Measurements from ENCODE around the gene ARHGAP22.

Gene ARHGAP22

GRCh38 chr10:48464871-48465736 is 139.8 kb downstream of the ARHGAP22 start:
- no peak for DNase-seq (ENCODE audit: low spot score)

GRCh38 chr10:48464121-48464870 is 140.6 kb downstream of the ARHGAP22 start:
- no peak for DNase-seq (ENCODE audit: low spot score)

- peak; percentile 60 for DNase-seq (ENCODE audit: low spot score)
Measured at GRCh38 chr10:48463318-48464003, 141.4 kb downstream of the ARHGAP22 start.

DNA sequence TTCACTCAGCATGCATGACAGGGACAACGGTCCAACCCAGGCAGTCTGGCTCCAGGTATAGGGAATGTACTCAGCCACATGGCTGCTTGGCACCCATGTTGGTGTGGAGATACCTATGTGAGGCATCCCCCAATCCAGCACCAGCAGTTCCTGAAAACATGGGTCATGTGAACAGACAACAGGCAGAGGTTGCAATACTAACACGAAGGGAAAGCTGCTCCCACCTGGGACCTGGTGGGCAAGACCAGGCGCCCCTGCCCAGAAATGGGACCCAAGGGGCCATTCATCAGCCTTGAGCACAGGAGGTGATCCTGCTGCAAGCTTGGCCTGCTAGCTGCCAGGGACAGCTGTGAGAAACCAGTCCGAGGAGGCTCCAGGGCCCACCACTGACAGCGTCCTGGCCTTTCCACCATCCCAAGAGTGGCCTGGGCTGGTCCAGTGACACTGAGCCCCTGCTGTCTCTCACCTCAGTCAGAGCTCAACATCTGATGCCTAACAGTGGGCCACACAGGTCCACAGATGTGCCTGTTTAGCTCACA is 142.3 kb downstream of the ARHGAP22 start:
- no peak for DNase-seq (ENCODE audit: low spot score)

- no peak for DNase-seq (ENCODE audit: low spot score)
Measured at GRCh38 chr10:48461623-48462481, 143.0 kb downstream of the ARHGAP22 start.

DNA sequence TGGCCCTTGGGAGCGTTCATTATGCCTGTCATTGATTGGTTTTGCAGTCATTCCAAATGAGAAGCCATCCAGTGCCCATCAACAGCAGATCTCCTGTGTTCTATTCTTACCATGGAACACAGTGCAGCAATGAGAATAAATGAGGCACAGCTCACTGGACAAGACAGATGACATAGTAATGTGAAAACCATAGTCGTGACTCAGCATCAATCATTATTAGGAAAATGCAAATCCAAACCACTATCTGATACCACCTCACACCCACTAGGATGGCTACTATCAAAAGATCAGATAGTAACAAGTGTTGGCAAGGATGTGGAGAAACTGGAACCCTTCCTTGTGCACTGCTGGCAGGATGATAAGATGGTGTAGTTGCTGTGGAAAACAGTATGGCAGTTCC is 144.7 kb downstream of the ARHGAP22 start:
- DNase-seq (ENCODE audit: low spot score) = no peak

DNA sequence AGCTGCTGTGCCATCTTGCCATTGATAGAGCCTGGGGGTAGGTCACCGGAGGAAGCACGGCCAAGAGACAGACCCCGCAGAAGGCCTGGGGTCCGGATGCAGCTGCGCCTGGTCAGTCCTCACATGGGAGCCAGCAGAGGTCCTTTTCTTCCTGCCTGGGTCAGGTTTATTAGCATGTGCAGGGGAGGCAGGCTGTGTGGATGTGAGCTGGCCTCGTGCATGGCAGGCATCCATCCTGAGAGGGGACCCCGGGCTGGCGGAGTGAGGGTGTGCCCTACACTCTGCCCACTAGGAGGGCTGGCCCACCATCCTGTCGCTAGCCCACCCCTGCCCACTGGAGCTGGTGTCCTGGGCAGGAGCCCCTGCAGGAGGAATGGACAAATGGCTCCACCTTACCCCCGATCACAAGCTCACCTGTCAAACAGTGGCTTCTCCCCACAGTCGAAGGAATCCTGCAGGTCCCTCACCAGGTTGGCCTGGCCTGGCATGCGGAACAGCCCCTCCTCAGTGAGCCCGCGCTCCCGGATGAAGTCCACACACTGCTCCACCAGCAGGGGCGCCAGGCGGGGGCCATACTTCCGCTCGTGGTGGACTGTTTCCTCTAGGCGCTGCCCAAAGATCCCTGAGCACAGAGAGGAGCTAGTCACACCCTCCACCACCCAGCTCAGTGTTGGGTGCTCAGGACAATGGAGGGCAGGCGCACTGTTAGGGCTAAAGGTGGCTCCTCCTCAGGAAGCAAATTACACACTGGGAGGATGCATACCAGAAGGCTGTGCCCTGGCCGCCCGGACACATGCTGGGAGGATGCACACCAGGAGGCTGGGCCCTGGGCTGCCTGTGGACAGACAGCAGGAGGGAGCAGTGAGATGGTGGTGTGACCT is 145.4 kb downstream of the ARHGAP22 start:
- no peak for DNase-seq (ENCODE audit: low spot score)

DNA sequence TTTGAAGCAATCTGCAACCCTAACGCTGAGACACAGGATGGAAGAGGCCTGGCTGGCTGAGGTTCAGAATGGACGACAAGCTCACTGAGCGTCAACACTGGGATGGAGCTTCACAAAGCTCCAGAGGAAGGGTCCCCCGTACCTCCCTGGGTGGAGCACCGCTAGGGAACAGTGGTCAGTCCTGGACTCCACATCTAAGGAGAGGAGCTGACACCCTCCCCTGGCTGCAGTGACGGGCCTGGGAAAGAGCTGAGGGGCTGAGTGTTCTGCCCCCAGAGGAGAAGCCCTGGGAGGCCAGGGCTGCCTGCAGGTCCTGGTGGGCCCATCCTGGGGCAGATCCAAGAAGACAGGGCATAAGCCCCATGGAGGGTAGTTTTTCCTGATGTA is 146.2 kb downstream of the ARHGAP22 start:
- DNase-seq (ENCODE audit: low spot score) = no peak

GRCh38 chr10:48457949-48458661 is 146.8 kb downstream of the ARHGAP22 start:
- no peak for DNase-seq (ENCODE audit: low spot score)

DNA sequence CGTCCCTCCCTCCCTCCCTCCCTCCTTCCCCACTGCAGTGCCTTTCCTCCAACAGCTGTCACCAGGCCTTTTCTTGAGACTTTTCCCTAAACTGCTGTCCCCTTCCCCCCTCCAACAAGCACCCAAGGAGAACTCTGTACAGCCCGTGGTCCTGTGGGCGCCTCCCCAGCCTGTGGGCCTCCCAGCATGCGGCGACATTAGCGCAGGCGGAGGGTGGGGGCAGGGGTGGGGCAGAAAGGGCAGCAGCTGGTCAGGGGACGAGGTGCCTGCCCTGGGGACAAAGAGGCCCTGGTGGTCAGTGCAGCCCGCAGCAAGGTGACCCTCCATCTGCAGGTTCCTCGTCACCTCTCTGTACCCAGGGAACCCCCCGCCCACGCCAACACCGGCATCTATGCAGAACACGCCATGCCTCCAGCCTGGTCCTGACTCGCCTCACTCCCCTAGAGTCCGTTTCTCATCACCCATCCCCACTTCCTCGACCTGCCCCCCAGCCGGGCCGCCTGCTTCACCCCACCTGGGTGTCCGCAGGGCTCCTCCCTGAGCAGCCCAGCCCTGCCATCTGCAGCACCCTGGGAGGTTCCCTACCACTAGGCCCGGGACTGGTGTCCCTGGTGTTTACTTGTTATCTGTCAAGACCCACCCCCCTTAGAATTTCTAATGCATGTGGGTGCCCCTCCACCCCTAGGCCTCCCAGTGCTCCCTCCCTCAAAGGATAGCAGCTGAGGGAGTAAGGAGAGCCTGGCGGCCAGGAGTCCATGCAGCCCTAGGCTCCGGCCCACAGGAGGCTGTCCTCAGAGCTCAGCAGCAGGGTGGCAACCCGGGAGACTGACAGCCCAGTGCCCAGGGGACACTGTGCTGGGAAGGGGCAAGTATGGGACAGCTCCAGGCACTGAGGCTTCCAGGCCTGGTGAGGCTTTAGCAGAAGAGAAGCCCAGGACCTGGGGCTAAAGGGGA is 147.8 kb downstream of the ARHGAP22 start:
- no peak for DNase-seq (ENCODE audit: low spot score)

DNA sequence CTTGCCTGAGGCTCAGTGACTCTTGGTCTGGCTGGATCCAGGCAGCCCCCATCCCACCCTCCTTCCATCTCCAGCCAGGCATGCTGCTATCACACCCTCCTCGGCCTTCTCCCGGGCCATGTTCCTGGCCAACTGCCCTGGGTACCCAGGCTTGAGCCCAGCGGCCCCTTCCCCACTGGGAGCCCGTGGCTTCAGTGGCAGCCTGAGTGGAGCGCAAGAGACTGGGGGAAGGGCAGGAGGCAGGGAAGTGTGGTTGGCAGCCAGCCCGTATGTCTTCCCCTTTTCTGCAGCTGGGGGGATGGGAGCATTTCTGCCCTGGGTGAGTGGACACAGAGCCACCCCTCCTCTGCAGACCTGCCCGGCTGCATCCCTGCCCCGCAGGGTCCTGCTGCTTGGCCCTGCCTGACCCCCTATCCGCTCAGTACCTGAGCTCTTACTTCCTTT is 148.5 kb downstream of the ARHGAP22 start:
- DNase-seq (ENCODE audit: low spot score) = no peak

GRCh38 chr10:48455392-48456151 is 149.3 kb downstream of the ARHGAP22 start:
- DNase-seq (ENCODE audit: low spot score) = no peak

GRCh38 chr10:48455055-48455391 is 149.8 kb downstream of the ARHGAP22 start:
- no peak for DNase-seq (ENCODE audit: low spot score)

GRCh38 chr10:48454302-48455054 is 150.4 kb downstream of the ARHGAP22 start:
- no peak for DNase-seq (ENCODE audit: low spot score)

- DNase-seq (ENCODE audit: low spot score) = no peak
Measured at GRCh38 chr10:48453451-48454301, 151.2 kb downstream of the ARHGAP22 start.

All from SK-N-DZ (cell line).